ENCODE results near the gene PLEKHA7. TPM values are rescaled to one million over a fixed set of nuclear protein-coding genes. Genes with fewer than 3 reads are reported as not detected.

The PLEKHA7 gene
- total and polyA plus RNA-seq, 7 donors = 0.74 to 2.6 (median 1.2) TPM

DNA sequence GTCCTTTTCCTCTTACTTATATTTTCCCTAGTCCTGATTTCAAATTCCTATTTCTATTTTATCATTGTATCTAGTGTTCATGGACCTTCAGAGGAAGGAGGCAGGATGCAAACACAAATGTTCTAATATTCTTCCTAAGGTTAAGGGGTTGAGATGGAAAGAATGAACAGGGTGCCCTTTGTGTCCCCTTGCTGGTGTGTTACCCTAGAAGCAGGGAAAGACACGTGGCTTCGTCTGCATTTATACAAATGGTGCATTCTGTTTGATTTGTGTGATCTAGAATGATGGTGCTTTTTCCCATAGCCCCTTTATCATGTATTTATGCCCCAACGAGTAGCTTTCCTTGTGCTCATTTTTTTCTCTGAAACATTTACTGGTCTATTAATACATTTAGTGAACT lies 76.2 kb downstream of the PLEKHA7 start:
- ATAC-seq (no peak), DNase-seq (no peak)
- no peaks in the 10 kb centered on the region for H3K36me3 ChIP-seq (ENCODE audit: insufficient read depth in 1 of 2, low read depth in 1 of 2)
- H3K27me3 ChIP-seq (ENCODE audit: insufficient read depth in 3 of 3, low read length in 2 of 3) = no peaks in the 10 kb centered on the region
- H3K4me1 ChIP-seq = peaks cover 3% of the 10 kb centered on the region
- intact Hi-C loops (cut with DNase I) = no loop called here
- WGBS, 3 donors = 72 to 77% (median 76%) methylated on average over 3 of the region's 3 CpGs
- H3K27ac ChIP-seq = no peak overlapping the region
- TF ChIP-seq, protein P1, sequence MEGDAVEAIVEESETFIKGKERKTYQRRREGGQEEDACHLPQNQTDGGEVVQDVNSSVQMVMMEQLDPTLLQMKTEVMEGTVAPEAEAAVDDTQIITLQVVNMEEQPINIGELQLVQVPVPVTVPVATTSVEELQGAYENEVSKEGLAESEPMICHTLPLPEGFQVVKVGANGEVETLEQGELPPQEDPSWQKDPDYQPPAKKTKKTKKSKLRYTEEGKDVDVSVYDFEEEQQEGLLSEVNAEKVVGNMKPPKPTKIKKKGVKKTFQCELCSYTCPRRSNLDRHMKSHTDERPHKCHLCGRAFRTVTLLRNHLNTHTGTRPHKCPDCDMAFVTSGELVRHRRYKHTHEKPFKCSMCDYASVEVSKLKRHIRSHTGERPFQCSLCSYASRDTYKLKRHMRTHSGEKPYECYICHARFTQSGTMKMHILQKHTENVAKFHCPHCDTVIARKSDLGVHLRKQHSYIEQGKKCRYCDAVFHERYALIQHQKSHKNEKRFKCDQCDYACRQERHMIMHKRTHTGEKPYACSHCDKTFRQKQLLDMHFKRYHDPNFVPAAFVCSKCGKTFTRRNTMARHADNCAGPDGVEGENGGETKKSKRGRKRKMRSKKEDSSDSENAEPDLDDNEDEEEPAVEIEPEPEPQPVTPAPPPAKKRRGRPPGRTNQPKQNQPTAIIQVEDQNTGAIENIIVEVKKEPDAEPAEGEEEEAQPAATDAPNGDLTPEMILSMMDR (IDR thresholded peaks at IDR 0.05) = no peak
- H3K4me3 ChIP-seq = no peak overlapping the region
- no peaks in the 10 kb centered on the region for H3K9me3 ChIP-seq

DNA sequence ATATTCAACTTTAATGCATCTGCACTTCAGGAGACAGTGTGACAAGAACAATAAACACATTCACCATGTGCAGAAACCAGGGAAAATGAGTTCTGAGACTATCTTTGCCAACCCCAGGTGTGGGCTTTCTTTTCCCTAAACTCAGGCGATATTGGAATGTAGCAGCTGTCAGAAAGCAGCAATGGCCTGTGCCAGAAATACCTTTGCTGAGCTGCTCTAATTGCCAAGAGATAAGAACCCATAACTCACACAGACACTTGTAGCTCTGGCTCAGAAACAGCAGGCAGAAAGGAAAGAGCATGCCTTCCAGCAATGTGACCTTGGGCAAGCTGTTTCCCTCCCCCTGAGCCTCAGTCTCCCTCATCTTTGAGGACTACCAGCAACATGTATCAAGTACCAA lies 77.6 kb downstream of the PLEKHA7 start:
- DNase-seq = no peak
- intact Hi-C loops (cut with DNase I) = no loop called here
- Histone ChIP-seq H3K4me1 (peaks cover 3% of the 10 kb centered on the region), H3K36me3 (ENCODE audit: insufficient read depth in 1 of 2, low read depth in 1 of 2) (no peaks in the 10 kb centered on the region), H3K4me3 (no peak overlapping the region), H3K27me3 (ENCODE audit: insufficient read depth in 3 of 3, low read length in 2 of 3) (no peaks in the 10 kb centered on the region), H3K9me3 (no peaks in the 10 kb centered on the region), H3K27ac (no peak overlapping the region)
- 18 to 32% (median 29%) methylated on average over 1 of the region's 1 CpG for WGBS, 3 donors
- TF ChIP-seq, protein P1 (IDR thresholded peaks at IDR 0.05) = no peak
- ATAC-seq = no peak

DNA sequence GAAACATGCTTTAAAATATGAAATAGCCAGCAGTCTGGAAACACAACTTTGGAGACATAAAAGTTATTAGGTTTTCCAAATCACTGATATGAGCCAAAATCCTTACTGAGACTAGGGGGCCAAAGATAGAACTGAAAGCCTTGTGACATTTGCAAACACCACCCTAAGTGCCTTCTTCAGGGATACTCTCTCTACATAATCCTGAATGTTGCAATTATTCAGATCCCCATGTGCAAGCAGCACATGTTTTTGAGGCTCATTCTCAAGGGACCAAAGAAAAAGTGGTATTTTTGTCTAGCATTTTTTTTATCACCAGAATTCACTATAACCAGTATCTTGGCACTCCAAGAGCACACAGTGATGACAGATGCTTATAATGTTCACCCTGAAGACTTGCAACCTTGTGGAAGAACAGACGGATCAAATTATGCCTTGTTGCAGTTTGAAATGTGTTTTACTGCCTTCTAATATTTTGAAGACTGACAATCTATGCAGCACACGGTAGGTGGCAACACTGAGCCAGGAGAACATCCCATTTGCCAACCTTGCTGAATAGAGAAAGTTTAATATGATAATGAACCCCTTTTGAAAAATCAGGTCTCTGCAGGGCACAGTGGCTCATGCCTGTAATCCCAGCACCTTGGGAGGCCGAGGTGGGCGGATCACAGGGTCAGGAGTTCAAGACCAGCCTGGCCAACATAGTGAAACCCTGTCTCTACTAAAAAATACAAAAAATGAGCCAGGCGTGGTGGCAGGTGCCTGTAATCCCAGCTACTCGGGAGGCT lies 78.5 kb downstream of the PLEKHA7 start:
- WGBS, 3 donors = 29 to 39% (median 30%) methylated on average over 6 of the region's 6 CpGs

DNA sequence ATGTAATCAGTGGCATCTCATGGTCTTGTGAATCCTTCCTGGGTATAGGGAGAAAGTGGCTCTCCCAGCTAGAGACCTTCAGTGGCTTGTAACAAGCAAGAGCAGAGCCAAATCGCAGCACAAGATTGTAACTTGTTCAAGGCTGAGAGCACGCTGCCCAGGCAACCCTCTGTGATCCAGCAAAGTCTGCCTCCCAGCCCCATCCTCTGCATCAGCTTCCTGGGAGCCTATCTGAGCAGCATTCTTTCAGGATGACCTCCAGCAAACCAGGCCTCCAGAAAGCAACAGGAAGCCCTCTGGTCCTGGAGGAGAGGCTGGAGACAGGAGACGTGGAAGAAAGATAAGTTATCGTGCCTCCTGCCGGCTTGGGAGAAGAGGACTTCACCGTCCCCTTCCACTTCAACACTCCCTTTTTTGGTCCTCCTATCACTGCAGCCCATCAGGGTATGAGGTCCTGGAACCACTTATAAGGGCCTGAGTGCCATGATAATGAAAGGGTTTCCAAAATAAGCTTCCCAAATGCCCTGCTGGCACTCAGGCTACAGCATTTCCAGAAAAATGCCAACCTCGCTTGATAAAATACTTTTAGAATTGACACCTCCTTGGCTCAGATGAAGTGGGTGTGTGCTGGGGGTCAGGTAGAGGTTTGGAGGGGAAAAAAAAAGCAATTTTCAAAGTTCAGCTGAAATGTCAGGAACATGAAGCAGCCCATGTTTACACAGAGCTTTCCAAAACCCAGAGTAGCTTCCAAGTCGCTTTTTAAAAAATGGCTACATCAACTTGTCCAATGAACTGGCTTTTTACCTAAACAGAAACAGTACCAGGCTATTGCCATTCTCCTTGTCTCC lies 80.2 kb downstream of the PLEKHA7 start:
- peaks cover 3% of the 10 kb centered on the region for H3K4me1 ChIP-seq
- intact Hi-C loops (cut with DNase I) = no loop called here
- no peaks in the 10 kb centered on the region for H3K9me3 ChIP-seq
- DNase-seq = no peak
- TF ChIP-seq, protein P1 (IDR thresholded peaks at IDR 0.05) = no peak
- no peaks in the 10 kb centered on the region for H3K36me3 ChIP-seq (ENCODE audit: insufficient read depth in 1 of 2, low read depth in 1 of 2)
- H3K27ac ChIP-seq = no peak overlapping the region
- no peak for ATAC-seq
- no peaks in the 10 kb centered on the region for H3K27me3 ChIP-seq (ENCODE audit: insufficient read depth in 3 of 3, low read length in 2 of 3)
- H3K4me3 ChIP-seq = no peak overlapping the region
- 83 to 92% (median 90%) methylated on average over 8 of the region's 8 CpGs for WGBS, 3 donors

More for the DNA sequence above, 78.5 kb downstream of the PLEKHA7 start:
- no peak for DNase-seq
- Histone ChIP-seq H3K4me3 (no peak overlapping the region), H3K36me3 (ENCODE audit: insufficient read depth in 1 of 2, low read depth in 1 of 2) (no peaks in the 10 kb centered on the region), H3K9me3 (no peaks in the 10 kb centered on the region), H3K4me1 (peaks cover 3% of the 10 kb centered on the region), H3K27ac (no peak overlapping the region), H3K27me3 (ENCODE audit: insufficient read depth in 3 of 3, low read length in 2 of 3) (no peaks in the 10 kb centered on the region)
- TF ChIP-seq, protein P1 (IDR thresholded peaks at IDR 0.05) = peak; percentile 64
- intact Hi-C loops (cut with DNase I) = no loop called here
- peak in 2 of 4 donors; percentile 50 to 72 for ATAC-seq
